NCI-H1105 (cell line): ENCODE measurements around the gene IL13RA1.
"Not testable (repeated sequence)": the region's sequence is repeated elsewhere in the genome, so short reads cannot be mapped to it uniquely, and the experiment has no call there.

Experiments used
- DNase-seq: peaks from one replicate; lab custom pipeline; 2025; lab: John Stamatoyannopoulos, UW

IL13RA1 gene

GRCh38 chrX:118729042-118729652, 1.7 kb downstream of the IL13RA1 start:
- no peak for DNase-seq

- no peak for DNase-seq
These were observed 3.3 kb downstream of the IL13RA1 start for GRCh38 chrX:118730500-118731247.

- DNase-seq = not testable (repeated sequence)
These were observed 5.1 kb downstream of the IL13RA1 start for GRCh38 chrX:118732551-118732950.

GRCh38 chrX:118734909-118735308, 7.5 kb downstream of the IL13RA1 start:
- no peak for DNase-seq

DNA sequence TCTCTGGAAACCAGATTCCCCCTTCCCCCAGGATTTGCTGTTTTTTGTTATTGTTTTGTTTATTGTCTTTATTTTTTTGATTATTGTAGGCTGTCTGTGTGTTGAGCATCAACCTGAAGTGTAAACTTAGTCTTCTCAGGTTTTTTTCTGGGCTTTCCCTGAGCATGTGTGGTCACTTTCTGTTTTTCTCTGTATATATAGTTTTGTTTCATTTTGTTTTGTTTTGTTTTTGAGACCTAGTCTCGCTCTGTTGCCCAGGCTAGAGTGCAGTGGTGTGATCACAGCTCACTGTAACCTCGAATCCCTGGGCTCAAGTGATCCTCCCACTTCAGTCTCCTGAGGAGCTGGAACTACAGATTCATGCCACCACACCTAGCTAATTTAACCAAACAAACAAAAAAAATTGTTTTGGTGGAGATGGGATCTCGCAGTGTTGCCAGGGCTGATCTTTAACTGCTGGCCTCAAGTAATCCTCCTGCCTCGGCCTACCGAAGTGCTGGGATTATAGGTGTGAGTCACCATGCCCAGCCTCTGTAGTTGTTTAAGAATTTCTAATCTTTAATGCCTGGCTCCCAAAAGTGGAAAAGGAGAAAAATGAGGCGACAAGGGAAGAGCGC, 9.1 kb downstream of the IL13RA1 start:
- no peak for DNase-seq

DNA sequence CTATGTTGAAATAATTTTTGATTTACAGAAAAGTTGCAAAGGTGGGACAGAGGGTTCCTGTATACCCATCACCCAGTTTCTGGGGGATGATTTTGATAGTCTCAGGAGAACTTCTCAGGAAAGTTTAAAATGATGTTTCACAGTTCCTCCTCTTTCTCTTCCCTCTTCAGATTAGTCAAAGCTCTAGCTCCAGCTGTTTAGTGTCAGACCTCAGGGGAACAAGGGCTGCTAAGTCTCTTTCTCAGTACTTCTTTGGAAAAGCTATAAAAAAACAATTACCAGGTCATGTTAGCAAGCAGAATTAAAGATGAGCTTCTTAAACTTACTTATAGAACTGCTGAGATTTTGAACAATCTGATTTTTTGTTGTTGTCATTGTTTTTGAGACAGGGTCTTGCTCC, 12.2 kb downstream of the IL13RA1 start:
- DNase-seq = no peak

GRCh38 chrX:118740276-118740889, 13.0 kb downstream of the IL13RA1 start:
- DNase-seq = no peak

- no peak for DNase-seq
These were observed 14.8 kb downstream of the IL13RA1 start for GRCh38 chrX:118742176-118742575.

DNA sequence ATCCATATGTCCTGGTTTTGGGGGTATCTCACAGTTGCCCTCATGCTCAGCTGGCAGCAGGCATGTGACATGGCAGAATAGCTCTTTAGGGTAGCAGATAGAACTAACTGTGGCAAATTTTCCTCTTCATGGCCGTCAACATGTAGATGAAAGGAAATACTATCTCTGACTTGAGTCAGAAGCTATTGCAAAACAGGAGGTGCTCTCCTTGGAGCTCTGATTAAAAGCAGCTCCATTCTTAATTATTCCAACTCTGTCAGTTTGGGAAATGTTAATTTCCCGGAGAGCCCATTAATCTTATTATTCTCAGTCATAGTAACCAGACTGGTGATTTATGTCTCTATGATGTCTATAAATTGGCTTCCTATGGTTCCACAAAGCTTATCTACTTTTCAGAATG, 18.2 kb downstream of the IL13RA1 start:
- DNase-seq = no peak

DNA sequence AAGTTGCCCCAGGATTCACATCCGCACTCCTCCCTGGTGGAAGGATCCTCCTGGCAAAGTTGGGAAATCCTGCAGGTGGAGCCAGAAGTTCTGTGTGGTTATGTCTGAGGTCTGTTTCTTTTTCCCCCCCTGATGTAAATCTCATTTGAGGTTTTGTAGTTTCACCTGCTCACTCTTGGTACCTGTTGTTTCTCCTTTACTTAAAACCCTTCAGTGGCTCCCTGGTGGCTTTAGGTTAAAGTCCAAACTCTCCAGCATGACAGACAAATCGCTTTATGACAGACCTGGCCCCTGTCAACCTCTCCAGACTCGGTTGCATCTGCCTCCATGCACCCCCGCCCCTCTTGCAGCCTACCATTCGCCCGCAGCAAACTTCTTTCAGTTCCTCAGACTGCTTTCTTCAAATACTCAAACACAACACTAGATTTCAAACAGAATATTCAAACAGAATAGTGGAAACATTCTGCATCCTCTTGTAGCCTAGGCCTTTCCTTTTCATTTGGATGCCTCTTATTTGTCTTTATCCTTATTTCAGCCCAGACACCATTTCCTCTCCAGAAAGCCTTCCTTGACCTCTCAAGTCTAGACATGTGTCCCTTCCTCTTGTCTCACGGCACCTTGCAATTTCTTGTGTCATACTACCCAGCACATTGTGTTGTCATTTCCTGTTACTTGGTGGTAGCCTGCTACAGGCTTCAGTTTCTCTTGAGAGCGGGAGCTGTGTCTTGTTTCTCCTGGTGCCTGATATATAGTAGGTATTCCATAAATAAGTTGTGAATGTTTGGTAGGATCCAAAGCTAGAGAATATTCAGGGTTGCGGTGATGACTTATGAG, 24.8 kb downstream of the IL13RA1 start:
- DNase-seq = no peak

- DNase-seq = no peak
These were observed 28.2 kb downstream of the IL13RA1 start for GRCh38 chrX:118755633-118756032.

DNA sequence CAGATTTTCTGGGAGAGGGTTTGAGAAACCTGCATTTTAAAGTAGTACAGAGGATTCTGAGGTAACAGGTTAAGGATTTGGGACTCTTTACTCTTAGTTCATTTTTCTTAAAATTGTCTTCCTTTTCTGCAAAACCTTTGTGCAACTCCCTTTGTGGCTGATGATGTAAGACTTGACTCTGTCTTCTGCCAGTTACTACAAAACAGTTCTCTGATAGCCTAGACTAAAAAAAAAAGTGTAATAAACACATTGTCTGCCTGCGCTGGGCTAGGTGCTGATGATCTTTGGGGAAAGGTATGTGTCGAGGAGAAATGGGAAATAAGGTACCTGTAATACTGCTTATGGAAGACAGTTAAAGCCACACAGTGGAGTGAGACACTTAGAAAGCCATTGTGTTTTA, 28.7 kb downstream of the IL13RA1 start:
- no peak for DNase-seq

- DNase-seq = no peak
These were observed 31.1 kb downstream of the IL13RA1 start for GRCh38 chrX:118758511-118758910.

DNA sequence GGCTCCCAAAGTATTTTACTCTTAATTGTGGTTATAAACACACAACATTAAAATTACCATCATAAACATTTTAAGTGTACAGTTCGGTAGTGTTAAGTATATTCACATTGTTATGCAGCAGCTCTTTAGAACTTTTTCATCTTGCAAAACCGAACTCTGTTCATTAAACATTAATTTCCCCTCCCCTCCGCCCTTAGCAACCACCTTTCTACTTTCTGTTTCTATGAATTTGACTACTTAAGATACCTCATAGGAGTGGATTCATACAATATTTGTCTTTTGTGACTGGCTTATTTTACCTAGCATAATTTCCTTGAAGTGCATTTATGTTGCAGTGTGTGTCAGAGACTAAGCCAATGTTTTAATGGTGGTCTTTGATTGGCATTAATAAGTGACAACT, 32.6 kb downstream of the IL13RA1 start:
- DNase-seq = no peak

- no peak for DNase-seq
These were observed 34.7 kb downstream of the IL13RA1 start for GRCh38 chrX:118761939-118762707.

DNA sequence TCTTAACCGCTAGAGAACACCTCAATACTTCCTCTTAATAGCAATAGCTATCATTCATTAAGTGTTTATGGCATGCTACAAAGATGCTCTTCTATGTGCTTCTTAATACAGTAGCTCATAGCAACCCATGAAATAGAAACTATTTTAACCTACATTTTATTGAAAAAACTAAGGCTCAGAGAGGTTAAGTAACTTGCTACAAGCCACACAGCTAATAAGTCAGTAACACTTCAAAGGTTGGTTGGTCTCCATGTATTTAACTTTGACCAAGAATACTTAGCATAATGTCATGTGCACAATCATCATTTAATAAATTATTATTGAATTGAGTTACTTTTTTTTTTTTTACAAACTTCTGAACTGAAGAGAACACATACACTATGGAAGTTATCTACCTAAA, 36.1 kb downstream of the IL13RA1 start:
- no peak for DNase-seq

- no peak for DNase-seq
These were observed 36.7 kb downstream of the IL13RA1 start for GRCh38 chrX:118764122-118764521.

GRCh38 chrX:118770133-118770760, 42.8 kb downstream of the IL13RA1 start:
- no peak for DNase-seq

- DNase-seq = no peak
These were observed 44.6 kb downstream of the IL13RA1 start for GRCh38 chrX:118772051-118772450.

DNA sequence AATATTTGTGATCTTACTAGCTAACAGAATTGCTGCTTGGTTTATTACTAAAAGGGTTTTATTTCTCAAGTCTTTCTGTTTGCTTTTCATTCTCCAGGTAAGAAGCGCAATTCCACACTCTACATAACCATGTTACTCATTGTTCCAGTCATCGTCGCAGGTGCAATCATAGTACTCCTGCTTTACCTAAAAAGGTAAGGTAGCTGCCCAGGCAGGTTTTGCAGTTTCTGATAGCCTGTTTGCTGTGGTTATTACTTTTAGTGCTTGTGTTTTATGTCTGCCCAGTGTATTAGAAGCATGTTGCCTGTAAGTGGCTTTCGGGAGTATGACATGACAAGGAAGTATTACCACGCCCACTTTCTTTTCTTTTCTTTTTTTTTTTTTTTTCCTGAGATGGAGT, 46.4 kb downstream of the IL13RA1 start:
- no peak for DNase-seq

GRCh38 chrX:118779581-118779980, 52.2 kb downstream of the IL13RA1 start:
- no peak for DNase-seq
